SK-N-SH (cell line): Measurements from ENCODE around the gene INS.

Experiments
- CTCF ChIP-seq: fragments of 200-600 bp; sonication (generic); IDR thresholded peaks from 2 replicates; pipeline ENCODE4 v1.6.1; 2017; ENCODE audit warnings: antibody characterized with exemption, mild to moderate bottlenecking, moderate library complexity
- EP300 ChIP-seq, 2 experiments: IDR thresholded peaks; 2 replicates each; pipeline versions ENCODE4 v1.4.0 to v1.6.1; 2012; ENCODE audit warnings: borderline replicate concordance in 1 of 2, low read depth in 1 of 2, low read length in 1 of 2
- GATA2 ChIP-seq: sonication (generic); formaldehyde crosslinking; IDR thresholded peaks from 2 replicates; pipeline ENCODE4 v1.5.0; 2020; ENCODE audit warnings: mild to moderate bottlenecking, missing genetic modification reagents
- RFX5 ChIP-seq: IDR thresholded peaks from 2 replicates; pipeline ENCODE4 v1.6.1; 2012; ENCODE audit warnings: mild to moderate bottlenecking, improper control_type of control experiment, low read length
- SMC3 ChIP-seq: IDR thresholded peaks from 2 replicates; pipeline ENCODE4 v1.6.1; 2012; ENCODE audit warnings: low read depth, low read length, improper control_type of control experiment
- TAF1 ChIP-seq: IDR thresholded peaks from 2 replicates; pipeline ENCODE4 v1.6.1; 2012; ENCODE audit warnings: low read depth, mild to moderate bottlenecking, low read length, moderate library complexity, borderline replicate concordance
- ZBTB33 ChIP-seq: IDR thresholded peaks from 2 replicates; pipeline ENCODE4 v1.4.0; 2012; ENCODE audit warnings: low read depth, borderline replicate concordance

GRCh38 chr11:2139621-2140337, 21.2 kb downstream of the INS start:
- TF ChIP-seq CTCF (no peak), RFX5 (no peak), EP300 (IDR thresholded peaks at IDR 0.05; ENCODE audit: borderline replicate concordance in 1 of 2, low read depth in 1 of 2, low read length in 1 of 2) (no peak), ZBTB33 (no peak), SMC3 (no peak), TAF1 (no peak), GATA2 (CRISPR knock-in tag) (no peak)
